Stimulated activated CD4-positive, alpha-beta T cell treated with anti-CD3 and anti-CD28 coated beads, TNF-alpha, amount 100 ng/mL, for 24 hours (primary cell): ENCODE results near the gene HIVEP3.
"Not testable (repeated sequence)": the region's sequence is repeated elsewhere in the genome, so short reads cannot be mapped to it uniquely, and the experiment has no call there.

Source experiments
- DNase-seq, 3 experiments: peaks; one replicate each; pipeline ENCODE4 v3.0.0-alpha.2; 2020; ENCODE audit warnings: low read depth in 3 of 3

Gene HIVEP3

GRCh38 chr1:41921271-41921670, 2.5 kb upstream of the HIVEP3 start:
- not testable (repeated sequence) for DNase-seq

- no peak for DNase-seq
These were observed 1.9 kb upstream of the HIVEP3 start for GRCh38 chr1:41920658-41921057.

DNA sequence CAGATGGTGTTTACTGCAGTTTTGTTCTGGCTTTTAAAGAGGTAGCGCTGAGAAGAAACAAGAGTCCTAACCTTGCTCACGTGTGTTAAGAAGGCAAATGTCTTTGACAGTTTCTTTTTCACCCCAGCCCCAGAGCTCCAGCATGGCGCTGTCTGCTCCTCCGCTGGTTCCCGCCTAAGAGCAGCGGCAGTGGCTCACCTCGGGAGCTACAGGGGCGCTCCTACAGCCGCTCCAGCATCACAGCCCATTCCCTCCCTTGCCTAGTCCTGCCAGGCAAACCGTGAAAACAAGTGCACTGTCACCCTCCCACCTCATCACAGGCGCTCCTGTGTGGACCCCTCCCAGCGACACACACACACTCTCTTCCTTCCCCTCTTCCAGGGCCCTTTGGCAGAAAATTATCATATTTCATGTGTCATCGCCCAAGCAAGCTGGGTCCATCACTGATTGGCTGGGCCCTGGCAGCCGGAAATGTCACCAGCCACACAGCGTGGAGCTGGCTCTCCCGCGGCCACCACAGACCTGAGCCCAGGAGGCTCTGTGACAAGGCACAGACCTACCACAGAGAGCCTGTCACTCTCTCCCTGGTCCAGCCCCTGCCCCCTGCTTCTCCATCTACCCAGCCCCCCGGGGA, 1.2 kb upstream of the HIVEP3 start:
- DNase-seq: peak; percentile 53 to 80 (median 61)

- no peak for DNase-seq
These were observed 409 bp upstream of the HIVEP3 start for GRCh38 chr1:41919131-41919530.

GRCh38 chr1:41917835-41918449, 780 bp downstream of the HIVEP3 start:
- peak in 1 of 3 experiments; percentile 40 for DNase-seq

DNA sequence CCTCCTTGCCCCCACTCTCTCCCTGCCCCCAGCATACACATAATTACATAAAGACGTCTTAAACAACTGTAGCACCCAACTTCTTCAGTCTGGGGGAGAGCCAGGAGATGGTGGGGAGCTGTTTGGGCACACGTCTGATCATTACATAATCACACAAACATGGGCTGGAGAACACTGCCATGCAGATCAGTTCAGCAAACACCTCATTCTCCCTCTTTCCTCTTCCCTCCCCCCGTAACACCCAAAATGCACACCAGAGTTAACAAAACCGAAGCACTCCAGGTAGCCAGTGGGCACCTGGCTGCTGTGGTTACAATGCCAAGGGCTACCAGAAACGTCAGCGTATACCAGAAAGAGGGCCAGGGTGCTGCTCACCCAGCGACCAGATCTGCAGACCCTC, 1.6 kb downstream of the HIVEP3 start:
- no peak for DNase-seq

DNA sequence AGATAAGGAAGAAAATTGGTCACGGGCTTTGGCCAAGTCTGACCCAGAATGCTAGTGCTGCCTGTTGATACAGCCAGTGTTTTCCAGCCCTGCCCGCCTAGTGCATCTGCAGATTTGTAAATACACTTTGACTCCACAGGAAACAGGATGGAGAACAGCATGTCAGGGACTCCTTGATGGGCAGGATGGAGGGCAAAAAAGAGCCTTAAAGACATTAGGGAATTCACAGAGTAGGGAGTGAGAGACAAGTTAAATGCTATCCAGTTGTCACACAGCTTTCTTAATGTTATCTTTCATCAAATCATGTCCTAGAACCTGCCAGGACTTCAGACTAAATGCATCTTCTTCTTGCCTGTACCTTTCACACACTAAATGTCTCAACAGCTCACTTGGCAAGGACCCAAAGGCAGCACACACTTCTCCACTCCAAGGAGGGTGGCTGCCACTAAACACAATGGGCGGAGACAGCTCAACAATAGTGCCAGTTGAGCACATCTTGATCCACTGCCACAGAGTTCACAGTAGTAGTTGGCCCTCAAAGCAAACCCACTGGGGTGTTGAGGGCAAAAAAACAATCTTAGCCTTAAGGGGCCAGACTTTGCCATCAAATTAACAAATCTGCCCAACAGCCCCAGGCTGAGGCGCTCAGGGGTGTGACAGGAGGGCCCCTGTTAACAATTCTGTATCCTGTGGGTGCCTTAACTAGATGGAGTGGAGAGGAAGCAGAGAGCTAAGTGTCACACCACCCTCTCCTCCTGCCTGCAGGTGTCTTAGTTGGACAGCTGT, 2.7 kb downstream of the HIVEP3 start:
- no peak for DNase-seq

GRCh38 chr1:41914516-41914915, 4.2 kb downstream of the HIVEP3 start:
- no peak for DNase-seq

DNA sequence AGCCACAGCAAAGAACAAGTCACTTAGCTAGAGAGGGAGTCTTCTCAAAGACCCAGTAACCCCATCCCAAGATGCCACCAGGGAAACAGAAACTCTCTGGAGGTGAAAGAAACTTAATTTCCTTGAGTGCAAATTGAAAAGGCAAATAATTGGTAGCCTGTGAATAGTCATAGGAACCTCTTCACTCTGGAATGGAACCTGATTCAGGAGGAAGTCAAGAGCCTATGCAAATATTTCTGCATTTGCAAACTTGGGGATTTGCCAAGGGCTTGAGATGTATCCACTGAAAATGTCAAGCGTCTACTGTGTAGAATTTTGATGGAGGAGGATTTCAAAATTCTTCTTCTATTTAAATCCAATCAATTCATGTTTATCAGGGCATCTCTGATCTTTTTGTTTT, 5.7 kb downstream of the HIVEP3 start:
- DNase-seq: no peak

- no peak for DNase-seq
These were observed 10.3 kb downstream of the HIVEP3 start for GRCh38 chr1:41908288-41908895.

DNA sequence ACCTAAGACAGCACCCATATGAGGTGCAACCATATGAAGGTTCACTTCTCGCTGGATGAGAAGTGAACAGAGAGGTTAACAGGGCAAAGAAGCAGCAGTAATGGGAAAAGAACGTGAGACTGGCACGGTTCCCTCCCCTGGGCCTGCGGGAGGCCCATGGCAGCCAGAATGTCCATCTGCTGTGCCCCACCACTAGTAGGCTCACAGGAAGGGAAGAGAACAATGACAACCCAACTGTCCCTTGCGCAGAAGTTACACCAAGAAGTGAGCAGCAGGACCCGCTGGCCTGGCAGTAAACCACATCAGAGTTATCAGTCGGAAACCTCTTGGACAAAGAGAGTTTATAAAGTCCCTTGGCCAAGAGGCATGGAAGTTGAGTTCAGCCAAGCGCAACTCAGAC, 11.3 kb downstream of the HIVEP3 start:
- DNase-seq: no peak

- no peak for DNase-seq
These were observed 11.8 kb downstream of the HIVEP3 start for GRCh38 chr1:41906943-41907342.

GRCh38 chr1:41905093-41905675, 13.5 kb downstream of the HIVEP3 start:
- DNase-seq: no peak

DNA sequence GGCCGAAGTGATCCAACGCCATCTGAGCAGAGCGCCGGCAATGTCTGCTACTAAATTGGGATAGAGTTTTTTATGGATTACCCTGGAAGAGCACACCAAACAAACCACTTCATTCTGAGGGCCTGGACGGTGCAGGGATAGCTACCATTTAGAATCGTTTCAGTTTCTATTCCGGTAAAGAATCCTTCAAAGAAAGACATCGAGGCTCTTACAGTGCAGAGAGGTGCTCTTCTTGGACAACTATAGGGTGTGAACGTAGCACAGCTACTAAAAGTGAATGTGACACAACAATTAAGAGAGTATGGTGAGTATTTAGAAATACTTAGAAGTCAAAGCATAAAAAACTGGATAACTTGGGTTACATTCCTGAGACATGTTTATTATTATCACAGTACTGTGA, 16.1 kb downstream of the HIVEP3 start:
- no peak for DNase-seq

DNA sequence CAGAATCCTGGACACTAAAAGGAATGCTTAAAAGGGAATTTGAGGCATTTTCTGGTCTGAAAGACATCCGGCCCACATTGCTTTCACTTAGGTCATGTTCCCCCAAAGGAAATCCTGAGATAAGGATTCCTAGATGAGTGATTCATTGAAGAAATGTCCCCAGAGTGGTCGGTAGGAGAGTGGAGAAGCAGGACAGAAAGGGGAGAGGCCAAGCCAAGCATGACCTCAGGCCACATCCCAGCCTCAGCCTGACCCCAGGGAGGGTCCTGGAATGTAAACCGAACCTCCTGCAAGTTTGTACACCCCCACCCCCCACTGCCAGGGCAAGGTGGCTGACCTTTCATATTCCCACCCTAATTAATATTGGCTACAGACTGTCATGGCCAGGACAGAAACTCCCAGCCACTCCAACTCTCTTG, 16.6 kb downstream of the HIVEP3 start:
- DNase-seq: no peak

- DNase-seq: no peak
These were observed 17.2 kb downstream of the HIVEP3 start for GRCh38 chr1:41901551-41901950.

DNA sequence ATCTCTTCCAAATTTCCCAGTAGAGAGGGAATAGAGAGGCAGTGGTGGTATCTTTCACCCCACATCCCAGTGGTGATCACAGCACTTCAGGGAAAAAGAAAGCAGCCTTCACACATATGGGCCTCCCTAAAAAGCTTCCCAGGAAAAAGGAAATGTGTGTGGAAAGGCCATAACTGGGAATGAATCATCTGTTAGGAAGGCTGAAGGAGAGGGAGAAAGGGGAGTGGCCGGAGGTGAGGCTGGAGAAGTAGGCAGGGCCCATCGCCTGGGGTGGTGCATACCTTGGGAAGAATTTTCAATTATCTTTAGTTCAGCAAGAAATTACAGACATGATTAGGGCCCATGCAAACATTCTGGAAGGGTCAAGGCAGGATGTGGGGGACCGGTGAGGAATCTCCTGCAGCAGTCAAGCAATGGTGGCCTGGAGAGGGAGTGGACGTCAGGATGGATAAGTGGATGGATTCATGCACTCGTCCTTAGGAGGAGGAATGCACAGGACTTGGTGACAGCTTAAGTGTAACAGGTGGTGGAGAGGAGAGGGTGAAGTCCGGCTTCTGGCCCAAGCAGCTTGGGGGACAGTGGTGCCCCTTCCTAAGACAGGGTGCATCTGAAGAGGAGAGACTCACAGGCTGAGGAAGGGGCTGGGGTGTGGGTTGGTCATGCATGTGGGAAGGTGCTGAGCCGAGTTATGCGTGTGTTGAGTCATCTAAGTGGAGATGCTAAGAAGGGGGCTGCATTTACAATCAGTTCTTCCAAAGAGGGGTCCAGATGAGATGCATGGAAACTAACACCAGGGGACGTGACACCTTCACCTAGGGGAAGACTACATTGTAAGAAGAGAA, 17.9 kb downstream of the HIVEP3 start:
- DNase-seq: no peak

GRCh38 chr1:41898191-41898713, 20.5 kb downstream of the HIVEP3 start:
- peak; percentile 47 to 56 (median 54) for DNase-seq

DNA sequence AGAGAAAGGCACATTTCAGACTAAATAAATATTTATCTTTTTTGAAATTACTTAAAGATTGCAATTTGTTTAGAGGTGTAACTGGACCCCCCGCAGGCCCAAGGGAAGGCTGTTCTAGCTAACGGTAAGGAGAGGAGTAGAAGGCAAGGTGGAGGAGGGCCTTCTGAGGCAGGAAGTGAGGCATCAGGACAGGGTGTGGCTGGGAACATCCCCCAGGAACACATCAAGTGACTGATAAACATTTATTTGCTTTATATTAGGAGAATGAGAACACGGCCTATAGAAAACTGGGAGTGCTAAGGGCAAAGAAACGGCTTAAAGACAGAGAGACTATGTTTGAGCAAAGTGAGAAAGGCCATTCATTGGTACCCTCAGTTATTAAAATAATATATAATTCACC, 23.2 kb downstream of the HIVEP3 start:
- no peak for DNase-seq

- no peak for DNase-seq
These were observed 23.8 kb downstream of the HIVEP3 start for GRCh38 chr1:41894808-41895483.
